Kidney epithelial cell (primary cell): ENCODE data around the gene SRGAP3. TPM values are rescaled to one million over a fixed set of nuclear protein-coding genes. Genes with fewer than 3 reads are reported as not detected.
"Not testable (repeated sequence)": the region's sequence is repeated elsewhere in the genome, so short reads cannot be mapped to it uniquely, and the experiment has no call there.

ENCODE experiments used
- DNase-seq: peaks from one replicate; pipeline ENCODE4 v3.0.0-alpha.2; 2010; ENCODE audit warnings: low read depth
- H3K27me3 ChIP-seq: 2 replicates; pipeline ENCODE4 v1.6.0; 2011; ENCODE audit warnings: low read length; ENCODE audit not compliant: control insufficient read depth, insufficient read depth
- H3K36me3 ChIP-seq: 2 replicates; pipeline ENCODE4 v1.5.1; 2011; ENCODE audit warnings: low read length; ENCODE audit not compliant: control insufficient read depth, insufficient read depth
- H3K4me3 ChIP-seq: 2 replicates; pipeline ENCODE4 v1.5.1; 2011; ENCODE audit warnings: low read depth, mild to moderate bottlenecking, control low read depth, low read length
- CTCF ChIP-seq: IDR thresholded peaks from 2 replicates; pipeline ENCODE4 v1.5.1; 2011; ENCODE audit warnings: mild to moderate bottlenecking, moderate library complexity, low read length, control low read depth, inconsistent platforms; ENCODE audit not compliant: insufficient read depth, poor library complexity, severe bottlenecking
- total RNA-seq: library from RNA; depleted of rRNA; stranded (reverse); fragments of >200 nt; gene quantifications from 2 replicates; pipeline ENCODE4 v1.2.3, GENCODE V29; 2015

The SRGAP3 gene
- total RNA-seq, 1 donor from 2014 or later, result 4.9 TPM

GRCh38 chr3:9097495-9097894, 152.0 kb downstream of the SRGAP3 start:
- Histone ChIP-seq H3K27me3 (peaks cover 13% of the 10 kb centered on the region), H3K36me3 (no peaks in the 10 kb centered on the region), H3K4me3 (no peak overlapping the region)
- no peak for DNase-seq
- no peak for TF ChIP-seq CTCF

- TF ChIP-seq CTCF, result no peak
- H3K4me3 ChIP-seq, result no peak overlapping the region
- DNase-seq, result no peak
Observed at GRCh38 chr3:9091486-9092235, 157.8 kb downstream of the SRGAP3 start.

GRCh38 chr3:9088441-9089353, 160.7 kb downstream of the SRGAP3 start:
- Histone ChIP-seq H3K27me3 (no peaks in the 10 kb centered on the region), H3K4me3 (no peak overlapping the region), H3K36me3 (no peaks in the 10 kb centered on the region)
- TF ChIP-seq CTCF, result no peak
- DNase-seq, result no peak

More at GRCh38 chr3:9091486-9092235, 157.8 kb downstream of the SRGAP3 start:
- Histone ChIP-seq H3K36me3 (no peaks in the 10 kb centered on the region), H3K27me3 (no peaks in the 10 kb centered on the region)

- H3K27me3 ChIP-seq, result no peaks in the 10 kb centered on the region
- DNase-seq, result no peak
- H3K36me3 ChIP-seq, result no peaks in the 10 kb centered on the region
- no peak overlapping the region for H3K4me3 ChIP-seq
- no peak for TF ChIP-seq CTCF
Observed at GRCh38 chr3:9087831-9088413, 161.5 kb downstream of the SRGAP3 start.

DNA sequence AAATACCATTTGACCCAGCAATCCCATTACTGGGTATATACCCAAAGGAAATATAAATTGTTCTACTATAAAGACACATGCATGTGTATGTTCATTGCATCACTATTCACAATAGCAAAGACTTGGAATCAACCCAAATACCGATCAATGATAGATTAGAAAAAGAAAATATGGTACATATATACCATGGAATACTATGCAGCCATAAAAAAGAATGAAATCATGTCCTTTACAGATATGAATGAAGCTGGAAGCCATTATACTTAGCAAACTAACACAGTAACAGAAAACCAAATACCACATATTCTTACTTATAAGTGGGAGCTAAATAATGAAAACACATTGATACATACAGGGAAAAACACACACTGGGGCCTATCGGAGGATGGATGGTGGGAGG, 164.0 kb downstream of the SRGAP3 start:
- DNase-seq, H3K36me3 ChIP-seq, H3K27me3 ChIP-seq, H3K4me3 ChIP-seq: not testable (repeated sequence)

GRCh38 chr3:9081184-9081818, 168.1 kb downstream of the SRGAP3 start:
- no peak for DNase-seq
- H3K27me3 ChIP-seq, result no peaks in the 10 kb centered on the region
- no peak overlapping the region for H3K4me3 ChIP-seq
- H3K36me3 ChIP-seq, result no peaks in the 10 kb centered on the region
- TF ChIP-seq CTCF, result no peak
